HepG2 (cell line): ENCODE measurements around the gene TMEM145. TPM values are rescaled to one million over a fixed set of nuclear protein-coding genes. Genes with fewer than 3 reads are reported as not detected.

Source experiments
- CHCHD3 ChIP-seq: sonication (generic); formaldehyde crosslinking; IDR thresholded peaks from 2 replicates; pipeline ENCODE4 v1.8.0; 2022; ENCODE audit warnings: mild to moderate bottlenecking, missing genetic modification reagents, moderate library complexity
- HOXD1 ChIP-seq: sonication (generic); formaldehyde crosslinking; IDR thresholded peaks from 2 replicates; pipeline ENCODE4 v1.5.0; 2020; ENCODE audit warnings: missing genetic modification reagents
- RARA ChIP-seq: IDR thresholded peaks from 2 replicates; pipeline ENCODE4 v1.6.1; 2016; ENCODE audit warnings: missing genetic modification reagents, missing compliant biosample characterization
- SMC3 ChIP-seq: IDR thresholded peaks from 2 replicates; pipeline ENCODE4 v1.6.1; 2011; ENCODE audit warnings: low read length, improper control_type of control experiment
- SOX6 ChIP-seq, 2 experiments: fragments of 450-650 bp in 1 of 2; sonication (generic) in 1 of 2; formaldehyde crosslinking in 1 of 2; IDR thresholded peaks; 2 replicates each; pipeline versions ENCODE4 v1.4.0 to v1.6.1; 2017 to 2020; ENCODE audit warnings: antibody characterized with exemption in 1 of 2, mild to moderate bottlenecking in 1 of 2, missing genetic modification reagents in 1 of 2
- SRSF1 ChIP-seq: fragments of 200-400 bp; formaldehyde crosslinking; optimal IDR thresholded peaks from 2 replicates; pipeline ENCODE3; 2017; ENCODE audit warnings: mild to moderate bottlenecking, low read depth, low read length, moderate library complexity
- STAG1 ChIP-seq: sonication (generic); formaldehyde crosslinking; IDR thresholded peaks from 2 replicates; pipeline ENCODE4 v1.4.0; 2020; ENCODE audit warnings: missing genetic modification reagents
- TBL1XR1 ChIP-seq: fragments of 150-350 bp; IDR thresholded peaks from 2 replicates; pipeline ENCODE4 v1.6.1; 2014; ENCODE audit warnings: borderline replicate concordance, low read length; ENCODE audit not compliant: partially characterized antibody
- ZNF180 ChIP-seq: sonication (generic); formaldehyde crosslinking; IDR thresholded peaks from 2 replicates; pipeline ENCODE4 v1.4.0; 2020; ENCODE audit warnings: low read depth, missing genetic modification reagents, borderline replicate concordance
- ZNF747 ChIP-seq: sonication (generic); formaldehyde crosslinking; IDR thresholded peaks from 2 replicates; pipeline ENCODE4 v1.8.1; 2023; ENCODE audit warnings: missing genetic modification reagents, mild to moderate bottlenecking, borderline replicate concordance
- polyA plus RNA-seq, 8 experiments: library from polyadenylated mRNA; depleted of rRNA in 3 of 8; stranded (reverse) in 7 of 8; unstranded in 1 of 8; fragments of >200 nt; fragmentation: Illumina TruSeq in 4 of 8; extraction: Trizol in 4 of 8; gene quantifications; 2 replicates each; pipeline versions ENCODE4 v1.2.1 to v1.2.3, GENCODE V29; 2011 to 2016; ENCODE audit warnings: low read depth in 4 of 8, missing spikeins in 1 of 8, mixed read lengths in 1 of 8; ENCODE audit not compliant: insufficient read depth in 1 of 8
- total RNA-seq, 5 experiments: library from RNA; depleted of rRNA; stranded (reverse); fragments of >200 nt; fragmentation: Illumina TruSeq; extraction: Trizol; gene quantifications; 2 replicates each; pipeline ENCODE4 v1.2.3, GENCODE V29; 2016; ENCODE audit warnings: low read depth in 1 of 5
- TF ChIP-seq, protein P1 (sequence below): sonication (generic); formaldehyde crosslinking; IDR thresholded peaks from 2 replicates; pipeline ENCODE4 v1.4.0; 2020; ENCODE audit warnings: mild to moderate bottlenecking, missing genetic modification reagents
- TF ChIP-seq, protein P2 (sequence below): sonication (generic); formaldehyde crosslinking; IDR thresholded peaks from 2 replicates; pipeline ENCODE4 v1.4.0; 2020; ENCODE audit warnings: missing genetic modification reagents
- TF ChIP-seq, protein P3 (sequence below): sonication (generic); formaldehyde crosslinking; IDR thresholded peaks from 2 replicates; pipeline ENCODE4 v1.9.0; 2022; ENCODE audit warnings: low read depth, missing genetic modification reagents
- TF ChIP-seq, protein P4 (sequence below): IDR thresholded peaks from 2 replicates; pipeline ENCODE4 v1.6.1; 2016; ENCODE audit warnings: missing compliant biosample characterization, missing genetic modification reagents, borderline replicate concordance

TMEM145 gene
- total and polyA plus RNA-seq, 2 of the 13 experiments (the other 11 are each of a cell fraction or from before 2014, with no cell fraction given) = 0.07 to 5.1 TPM

DNA sequence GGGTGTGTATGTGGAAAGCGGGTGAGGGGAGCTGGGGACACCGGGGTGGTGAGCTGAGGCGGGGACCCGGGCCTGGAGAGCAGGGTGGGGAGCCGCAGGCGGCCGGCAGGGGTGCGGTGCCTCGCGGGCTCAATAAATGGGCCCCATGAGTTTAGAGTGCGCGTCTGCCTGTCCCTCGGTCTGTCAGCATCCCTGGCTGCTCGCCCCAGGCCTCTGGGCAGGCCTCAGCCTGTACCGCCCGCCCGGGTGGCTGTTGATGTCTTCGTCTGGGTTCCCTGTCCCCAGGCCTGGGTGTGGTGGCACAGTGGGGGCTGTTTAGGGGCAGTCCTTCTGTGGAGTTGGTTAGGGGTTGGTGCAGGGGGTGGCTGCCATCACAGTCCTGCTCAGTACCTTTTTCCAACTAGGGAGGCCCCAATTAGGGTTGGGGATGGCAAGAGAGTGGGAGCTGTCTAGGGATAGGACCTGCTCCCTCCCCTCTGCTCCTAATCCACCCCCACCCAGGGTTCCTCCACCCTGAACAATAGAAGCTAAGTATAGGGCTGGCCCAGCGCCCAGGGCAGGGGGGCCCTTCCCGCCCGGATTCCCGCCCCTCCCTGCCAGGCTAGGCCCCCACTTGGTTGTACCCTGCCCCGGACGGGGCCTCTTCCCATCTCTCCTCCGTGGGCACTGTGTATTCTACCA lies 31.8 kb upstream of the TMEM145 start (continued):
- TF ChIP-seq, protein P1, sequence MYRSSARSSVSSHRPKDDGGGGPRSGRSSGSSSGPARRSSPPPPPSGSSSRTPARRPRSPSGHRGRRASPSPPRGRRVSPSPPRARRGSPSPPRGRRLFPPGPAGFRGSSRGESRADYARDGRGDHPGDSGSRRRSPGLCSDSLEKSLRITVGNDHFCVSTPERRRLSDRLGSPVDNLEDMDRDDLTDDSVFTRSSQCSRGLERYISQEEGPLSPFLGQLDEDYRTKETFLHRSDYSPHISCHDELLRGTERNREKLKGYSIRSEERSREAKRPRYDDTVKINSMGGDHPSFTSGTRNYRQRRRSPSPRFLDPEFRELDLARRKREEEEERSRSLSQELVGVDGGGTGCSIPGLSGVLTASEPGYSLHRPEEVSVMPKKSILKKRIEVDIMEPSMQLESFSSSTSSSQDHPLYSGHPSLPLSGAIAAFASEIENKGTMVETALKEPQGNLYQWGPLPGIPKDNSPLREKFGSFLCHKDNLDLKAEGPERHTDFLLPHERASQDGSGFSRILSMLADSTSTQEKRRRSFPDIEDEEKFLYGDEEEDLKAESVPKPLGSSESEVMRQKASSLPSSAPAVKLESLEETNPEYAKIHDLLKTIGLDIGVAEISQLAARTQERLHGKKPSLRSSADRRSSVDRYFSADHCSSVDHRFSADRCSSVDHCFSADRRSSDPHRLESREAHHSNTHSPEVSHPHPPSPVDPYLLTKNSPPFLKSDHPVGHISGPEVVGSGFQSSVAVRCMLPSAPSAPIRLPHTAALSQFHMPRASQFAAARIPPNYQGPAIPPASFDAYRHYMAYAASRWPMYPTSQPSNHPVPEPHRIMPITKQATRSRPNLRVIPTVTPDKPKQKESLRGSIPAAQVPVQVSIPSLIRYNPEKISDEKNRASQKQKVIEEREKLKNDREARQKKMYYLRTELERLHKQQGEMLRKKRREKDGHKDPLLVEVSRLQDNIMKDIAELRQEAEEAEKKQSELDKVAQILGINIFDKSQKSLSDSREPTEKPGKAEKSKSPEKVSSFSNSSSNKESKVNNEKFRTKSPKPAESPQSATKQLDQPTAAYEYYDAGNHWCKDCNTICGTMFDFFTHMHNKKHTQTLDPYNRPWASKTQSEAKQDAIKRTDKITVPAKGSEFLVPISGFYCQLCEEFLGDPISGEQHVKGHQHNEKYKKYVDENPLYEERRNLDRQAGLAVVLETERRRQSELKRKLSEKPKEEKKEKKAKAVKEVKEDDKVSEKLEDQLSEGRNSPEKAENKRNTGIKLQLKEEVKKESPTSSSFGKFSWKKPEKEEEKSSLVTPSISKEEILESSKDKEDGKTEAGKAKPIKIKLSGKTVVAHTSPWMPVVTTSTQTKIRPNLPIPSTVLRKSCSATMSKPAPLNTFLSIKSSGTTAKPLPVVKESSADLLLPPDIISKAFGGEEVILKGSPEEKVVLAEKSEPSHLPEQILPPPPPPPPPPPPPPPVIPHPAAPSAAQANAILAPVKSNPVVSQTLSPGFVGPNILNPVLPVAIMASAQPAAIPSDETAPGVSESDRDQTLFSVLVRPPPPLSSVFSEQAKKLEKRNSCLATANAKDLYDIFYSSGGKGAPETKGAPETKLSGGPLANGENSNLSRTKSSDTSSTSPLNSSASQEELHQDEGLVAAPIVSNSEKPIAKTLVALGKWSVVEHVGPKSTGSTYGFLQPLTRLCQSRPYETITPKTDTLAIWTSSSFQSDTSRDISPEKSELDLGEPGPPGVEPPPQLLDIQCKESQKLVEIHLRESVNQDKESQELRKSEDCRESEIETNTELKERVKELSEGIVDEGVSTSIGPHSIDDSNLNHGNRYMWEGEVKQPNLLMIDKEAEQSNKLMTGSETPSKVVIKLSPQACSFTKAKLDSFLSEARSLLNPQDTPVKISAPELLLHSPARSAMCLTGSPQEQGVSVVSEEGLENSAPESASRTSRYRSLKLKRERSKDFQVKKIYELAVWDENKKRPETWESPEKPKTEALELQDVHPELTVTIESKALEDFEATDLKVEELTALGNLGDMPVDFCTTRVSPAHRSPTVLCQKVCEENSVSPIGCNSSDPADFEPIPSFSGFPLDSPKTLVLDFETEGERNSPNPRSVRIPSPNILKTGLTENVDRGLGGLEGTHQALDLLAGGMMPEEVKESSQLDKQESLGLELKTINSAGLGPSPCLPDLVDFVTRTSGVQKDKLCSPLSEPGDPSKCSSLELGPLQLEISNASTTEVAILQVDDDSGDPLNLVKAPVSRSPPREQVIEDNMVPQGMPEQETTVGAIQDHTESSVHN (CRISPR knock-in tag) = no peak
- TF ChIP-seq ZNF180 (no peak), RARA (no peak), CHCHD3 (CRISPR knock-in tag) (no peak), HOXD1 (CRISPR knock-in tag) (no peak), SOX6 (IDR thresholded peaks at IDR 0.05) (no peak), SOX6 (CRISPR knock-in tag; IDR thresholded peaks at IDR 0.05) (peak; percentile 64), TBL1XR1 (no peak), ZNF747 (CRISPR knock-in tag) (0 out of 2 replicates have a peak, but pooled peaks have one; percentile 25), STAG1 (CRISPR knock-in tag) (no peak), SMC3 (no peak), SRSF1 (peak; percentile 98)
- TF ChIP-seq, protein P2, sequence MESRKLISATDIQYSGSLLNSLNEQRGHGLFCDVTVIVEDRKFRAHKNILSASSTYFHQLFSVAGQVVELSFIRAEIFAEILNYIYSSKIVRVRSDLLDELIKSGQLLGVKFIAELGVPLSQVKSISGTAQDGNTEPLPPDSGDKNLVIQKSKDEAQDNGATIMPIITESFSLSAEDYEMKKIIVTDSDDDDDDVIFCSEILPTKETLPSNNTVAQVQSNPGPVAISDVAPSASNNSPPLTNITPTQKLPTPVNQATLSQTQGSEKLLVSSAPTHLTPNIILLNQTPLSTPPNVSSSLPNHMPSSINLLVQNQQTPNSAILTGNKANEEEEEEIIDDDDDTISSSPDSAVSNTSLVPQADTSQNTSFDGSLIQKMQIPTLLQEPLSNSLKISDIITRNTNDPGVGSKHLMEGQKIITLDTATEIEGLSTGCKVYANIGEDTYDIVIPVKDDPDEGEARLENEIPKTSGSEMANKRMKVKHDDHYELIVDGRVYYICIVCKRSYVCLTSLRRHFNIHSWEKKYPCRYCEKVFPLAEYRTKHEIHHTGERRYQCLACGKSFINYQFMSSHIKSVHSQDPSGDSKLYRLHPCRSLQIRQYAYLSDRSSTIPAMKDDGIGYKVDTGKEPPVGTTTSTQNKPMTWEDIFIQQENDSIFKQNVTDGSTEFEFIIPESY (CRISPR knock-in tag) = no peak
- TF ChIP-seq, protein P3, sequence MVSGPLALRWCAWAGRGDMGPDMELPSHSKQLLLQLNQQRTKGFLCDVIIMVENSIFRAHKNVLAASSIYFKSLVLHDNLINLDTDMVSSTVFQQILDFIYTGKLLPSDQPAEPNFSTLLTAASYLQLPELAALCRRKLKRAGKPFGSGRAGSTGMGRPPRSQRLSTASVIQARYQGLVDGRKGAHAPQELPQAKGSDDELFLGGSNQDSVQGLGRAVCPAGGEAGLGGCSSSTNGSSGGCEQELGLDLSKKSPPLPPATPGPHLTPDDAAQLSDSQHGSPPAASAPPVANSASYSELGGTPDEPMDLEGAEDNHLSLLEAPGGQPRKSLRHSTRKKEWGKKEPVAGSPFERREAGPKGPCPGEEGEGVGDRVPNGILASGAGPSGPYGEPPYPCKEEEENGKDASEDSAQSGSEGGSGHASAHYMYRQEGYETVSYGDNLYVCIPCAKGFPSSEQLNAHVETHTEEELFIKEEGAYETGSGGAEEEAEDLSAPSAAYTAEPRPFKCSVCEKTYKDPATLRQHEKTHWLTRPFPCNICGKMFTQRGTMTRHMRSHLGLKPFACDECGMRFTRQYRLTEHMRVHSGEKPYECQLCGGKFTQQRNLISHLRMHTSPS = peak; percentile 94; the same call in 1 of the 2 replicates
- TF ChIP-seq, protein P4, sequence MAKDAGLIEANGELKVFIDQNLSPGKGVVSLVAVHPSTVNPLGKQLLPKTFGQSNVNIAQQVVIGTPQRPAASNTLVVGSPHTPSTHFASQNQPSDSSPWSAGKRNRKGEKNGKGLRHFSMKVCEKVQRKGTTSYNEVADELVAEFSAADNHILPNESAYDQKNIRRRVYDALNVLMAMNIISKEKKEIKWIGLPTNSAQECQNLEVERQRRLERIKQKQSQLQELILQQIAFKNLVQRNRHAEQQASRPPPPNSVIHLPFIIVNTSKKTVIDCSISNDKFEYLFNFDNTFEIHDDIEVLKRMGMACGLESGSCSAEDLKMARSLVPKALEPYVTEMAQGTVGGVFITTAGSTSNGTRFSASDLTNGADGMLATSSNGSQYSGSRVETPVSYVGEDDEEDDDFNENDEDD (CRISPR knock-in tag) = no peak
